Suprapubic skin (tissue), 4 donors: ENCODE data around the gene LEO1.

Experiments
- CTCF ChIP-seq, 2 donors: fragments of 200-600 bp in 1 of 2; fragments of 450-650 bp in 1 of 2; sonication (generic) in 1 of 2; IDR thresholded peaks; one replicate each; pipeline ENCODE4 v1.5.1; 2016 to 2019; ENCODE audit warnings: antibody characterized with exemption in 2 of 2, mild to moderate bottlenecking in 1 of 2, moderate library complexity in 1 of 2
- EP300 ChIP-seq: sonication (generic); formaldehyde crosslinking; IDR thresholded peaks from one replicate; pipeline ENCODE4 v1.6.1; 2017; ENCODE audit warnings: antibody characterized with exemption
- POLR2A ChIP-seq, 2 donors: fragments of 450-650 bp; IDR thresholded peaks; one replicate each; pipeline ENCODE4 v1.6.1; 2017; ENCODE audit warnings: antibody characterized with exemption in 2 of 2, mild to moderate bottlenecking in 2 of 2, moderate library complexity in 2 of 2
- POLR2AphosphoS5 ChIP-seq, 3 donors: sonication (generic); formaldehyde crosslinking; IDR thresholded peaks; one replicate each; pipeline ENCODE4 v1.6.1; 2017; ENCODE audit warnings: antibody characterized with exemption in 3 of 3

- no peak for TF ChIP-seq CTCF (IDR thresholded peaks at IDR 0.05)
- TF ChIP-seq POLR2A (IDR thresholded peaks at IDR 0.05) = no peak
- TF ChIP-seq POLR2AphosphoS5 (IDR thresholded peaks at IDR 0.05) = no peak
- no peak for TF ChIP-seq EP300
Measured at GRCh38 chr15:51939216-51939615, 32.4 kb downstream of the LEO1 start.
